H1 (cell line): ENCODE results near the gene CALHM3. TPM values are rescaled to one million over a fixed set of nuclear protein-coding genes. Genes with fewer than 3 reads are reported as not detected.

ENCODE experiments used
- ASH2L ChIP-seq: fragments of 200-600, 300-600 bp; sonication (generic); IDR thresholded peaks from one replicate; pipeline ENCODE4 v1.7.1; 2017; ENCODE audit warnings: low read length
- RNF2 ChIP-seq: fragments of 200-900, 300-1000 bp; sonication (generic); IDR thresholded peaks from 2 replicates; pipeline ENCODE4 v1.7.1; 2016; ENCODE audit warnings: borderline replicate concordance, low read depth, mild to moderate bottlenecking, antibody characterized with exemption, low read length; ENCODE audit not compliant: poor library complexity, severe bottlenecking; ENCODE audit errors: missing control alignments
- polyA plus RNA-seq, 7 experiments: library from polyadenylated mRNA; depleted of rRNA in 3 of 7; stranded (reverse) in 5 of 7; unstranded in 2 of 7; fragments of >200 nt in 5 of 7; fragments of 200-250 nt in 2 of 7; gene quantifications; 1 replicate in 5 of 7; 2 replicates in 1 of 7; 4 replicates in 1 of 7; pipeline versions ENCODE4 v1.2.1 to v1.2.3, GENCODE V29; 2011 to 2013; ENCODE audit warnings: missing spikeins in 2 of 7, mixed read lengths in 2 of 7
- total RNA-seq: library from RNA; stranded (reverse); fragmentation: NEBNext Ultra II Directional; extraction: Animal tissue kit (Norgen Biotek cat#: 25700); gene quantifications from 2 replicates; pipeline ENCODE4 v1.2.1, GENCODE V29; 2021

The CALHM3 gene
- total and polyA plus RNA-seq, 2 of the 8 experiments (the other 6 are each of a cell fraction or from before 2014, with no cell fraction given), result 0.17 to 0.60 TPM

DNA sequence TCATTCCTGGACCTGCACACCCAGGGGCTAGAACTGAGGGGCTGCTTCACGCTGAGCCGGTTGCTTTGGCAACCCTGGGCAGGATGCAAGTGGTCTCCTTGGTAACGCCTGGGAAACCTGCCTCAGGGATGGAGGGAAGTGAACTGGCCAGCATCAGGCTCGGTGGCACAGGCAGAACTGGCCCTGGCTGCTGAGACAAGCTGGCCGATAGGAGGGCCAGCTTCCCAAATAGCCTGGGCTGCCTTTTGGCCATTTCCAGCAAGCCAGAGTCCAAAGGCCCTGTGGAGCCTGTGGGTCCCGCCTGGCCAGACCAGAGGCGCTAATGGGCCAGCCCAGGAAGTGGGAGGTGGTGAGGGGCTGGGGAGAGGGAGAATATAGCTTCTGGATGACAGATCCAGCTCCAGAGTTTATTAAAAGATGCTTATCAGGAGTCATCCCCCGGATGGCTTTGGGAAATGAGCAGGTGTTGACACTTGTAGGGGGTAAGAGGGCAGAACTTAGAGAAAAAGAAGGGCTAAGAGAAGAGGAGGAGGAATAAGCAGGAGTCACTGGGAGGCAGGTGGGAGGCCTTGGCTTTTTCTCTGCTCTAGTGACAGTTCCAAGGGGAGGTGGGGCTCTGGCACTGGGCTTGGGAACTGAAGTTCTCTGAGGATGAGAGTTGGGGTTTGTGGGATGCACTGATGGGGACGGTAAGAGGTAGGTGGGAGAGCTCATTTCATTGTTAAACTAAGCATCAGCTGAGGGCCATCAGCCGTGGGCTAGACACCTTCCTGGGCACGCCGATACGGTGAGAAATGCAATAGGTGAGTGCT, 24.0 kb upstream of the CALHM3 start (continued):
- no peak for TF ChIP-seq RNF2
- TF ChIP-seq ASH2L, result no peak
